ENCODE results near the gene CHST11.

DNA sequence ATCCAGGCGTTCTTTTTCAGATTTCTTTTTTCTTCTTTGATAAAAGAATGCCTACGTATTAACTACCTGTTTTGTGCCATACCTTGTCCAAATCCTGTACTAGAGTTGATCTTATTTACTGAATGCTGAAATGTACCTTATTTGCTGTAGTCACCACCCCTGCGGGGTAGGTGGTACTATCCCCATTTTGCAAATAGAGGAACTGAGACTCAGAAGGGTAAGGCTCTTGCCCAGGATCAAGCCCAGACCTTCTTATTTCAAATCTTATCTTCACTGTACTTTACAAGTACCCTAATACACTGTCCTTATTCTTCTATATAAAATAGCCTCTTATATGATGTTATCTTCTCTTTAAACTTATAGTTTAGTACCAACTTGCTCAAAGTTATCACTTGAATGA is 294.8 kb downstream of the CHST11 start:
- TF ChIP-seq CTCF (IDR thresholded peaks at IDR 0.05) (no peak), POLR2A (IDR thresholded peaks at IDR 0.05) (no peak), EP300 (IDR thresholded peaks at IDR 0.05) (no peak)

Data from ovary (tissue), 3 donors.